MM.1S (cell line): ENCODE results near the gene LIPK.

Experiments
- CTCF ChIP-seq: fragments of 300-600 bp; sonication (generic); IDR thresholded peaks from 2 replicates; pipeline ENCODE4 v1.5.1; 2016; ENCODE audit warnings: antibody characterized with exemption, low read length, mixed read lengths
- EZH2phosphoT487 ChIP-seq: fragments of 300-600 bp; sonication (generic); IDR thresholded peaks from 2 replicates; pipeline ENCODE4 v1.6.1; 2018; ENCODE audit warnings: antibody characterized with exemption, low read length

GRCh38 chr10:88682491-88682890, 23.6 kb upstream of the LIPK start:
- no peak for TF ChIP-seq CTCF
- TF ChIP-seq EZH2phosphoT487, result no peak
